Measurements from ENCODE around the gene CCDC197.

Gene CCDC197

DNA sequence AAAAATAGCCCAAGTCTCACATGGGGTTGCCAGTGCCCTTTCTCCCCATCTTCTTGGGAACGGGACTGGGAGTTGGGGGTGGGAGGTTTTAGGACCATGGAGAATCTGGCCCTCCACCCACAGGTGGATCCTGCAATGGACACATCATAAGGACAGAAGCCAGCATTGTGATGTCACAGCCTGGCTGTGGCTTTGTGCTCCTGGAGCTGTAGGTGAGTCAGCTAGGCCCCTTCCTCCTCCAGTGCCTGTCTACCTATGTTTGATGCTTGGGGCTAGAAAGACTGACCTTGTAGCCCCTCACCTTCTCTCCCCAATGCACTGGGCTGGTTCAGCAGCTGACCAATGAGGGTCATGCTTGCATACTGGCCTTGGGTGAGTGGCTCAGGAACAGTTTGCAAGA lies at the start of gene CCDC197:
Gene CCDC197, plus strand, starts transcription at position 220 of the 400 bp plus-strand sequence. CDS start 831 bp downstream, outside the sequence.
- no peak for DNase-seq (ENCODE audit: low read depth)

DNA sequence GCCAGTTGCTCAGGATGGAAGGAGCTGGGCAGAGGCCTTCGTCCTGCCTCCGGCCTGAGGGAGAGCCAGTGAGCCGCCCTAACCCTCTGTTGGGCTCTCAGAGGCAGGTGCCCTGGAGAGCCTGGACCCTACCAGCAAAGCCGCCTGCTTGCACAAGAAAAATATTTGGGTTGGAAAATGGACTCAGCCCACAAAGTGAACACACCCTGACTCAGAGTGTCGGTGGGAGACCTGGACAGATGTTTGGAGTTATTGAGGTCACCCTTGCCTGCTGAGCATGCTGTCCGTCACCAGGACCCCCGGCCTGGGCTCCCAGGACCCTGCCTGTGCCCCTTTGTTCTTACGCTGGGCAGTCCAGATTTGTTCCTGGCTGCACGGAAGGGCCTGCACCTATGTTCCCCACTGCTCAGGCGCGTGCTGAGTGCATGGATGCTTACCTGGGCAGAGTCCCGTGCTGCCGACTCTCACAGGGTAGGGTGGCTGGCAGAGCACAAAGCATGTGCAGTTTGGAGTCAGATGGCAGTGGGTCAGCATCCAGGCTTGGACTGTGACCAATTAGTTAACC lies 47.5 kb upstream of the CCDC197 start:
- no peak for DNase-seq (ENCODE audit: low read depth)

DNA sequence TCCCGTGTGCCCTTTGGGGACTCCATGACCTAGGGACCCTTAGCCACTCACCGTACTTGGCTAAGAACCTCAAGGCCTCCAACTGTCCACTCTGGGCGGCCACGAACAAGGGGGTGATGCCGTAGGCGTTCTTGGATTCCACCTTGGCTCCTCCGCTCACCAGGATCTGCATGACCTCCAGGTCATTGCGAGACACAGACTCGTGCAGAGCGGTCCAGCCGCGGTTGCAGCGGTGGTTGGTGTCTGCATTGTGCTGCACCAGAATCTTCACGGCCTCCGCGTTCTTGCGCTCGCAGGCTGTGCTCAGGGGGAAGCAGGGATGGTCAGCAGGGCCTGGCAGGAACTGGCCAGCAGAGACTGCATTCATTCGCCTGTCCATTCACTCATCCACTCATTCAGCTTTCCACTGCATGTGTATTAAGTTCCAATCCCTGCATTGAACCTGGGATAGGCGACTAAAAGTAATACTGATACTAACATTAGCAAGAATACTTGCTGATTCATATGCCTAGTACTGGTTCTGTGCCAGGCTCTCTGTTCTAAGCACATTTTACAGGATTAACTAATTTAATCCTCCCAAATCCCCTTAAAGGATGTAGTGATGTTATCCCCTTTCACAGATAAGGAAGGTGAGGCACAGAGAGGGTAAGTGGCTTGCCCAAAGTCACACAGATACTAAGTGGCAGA lies 46.0 kb upstream of the CCDC197 start:
- no peak for DNase-seq (ENCODE audit: low read depth)

DNA sequence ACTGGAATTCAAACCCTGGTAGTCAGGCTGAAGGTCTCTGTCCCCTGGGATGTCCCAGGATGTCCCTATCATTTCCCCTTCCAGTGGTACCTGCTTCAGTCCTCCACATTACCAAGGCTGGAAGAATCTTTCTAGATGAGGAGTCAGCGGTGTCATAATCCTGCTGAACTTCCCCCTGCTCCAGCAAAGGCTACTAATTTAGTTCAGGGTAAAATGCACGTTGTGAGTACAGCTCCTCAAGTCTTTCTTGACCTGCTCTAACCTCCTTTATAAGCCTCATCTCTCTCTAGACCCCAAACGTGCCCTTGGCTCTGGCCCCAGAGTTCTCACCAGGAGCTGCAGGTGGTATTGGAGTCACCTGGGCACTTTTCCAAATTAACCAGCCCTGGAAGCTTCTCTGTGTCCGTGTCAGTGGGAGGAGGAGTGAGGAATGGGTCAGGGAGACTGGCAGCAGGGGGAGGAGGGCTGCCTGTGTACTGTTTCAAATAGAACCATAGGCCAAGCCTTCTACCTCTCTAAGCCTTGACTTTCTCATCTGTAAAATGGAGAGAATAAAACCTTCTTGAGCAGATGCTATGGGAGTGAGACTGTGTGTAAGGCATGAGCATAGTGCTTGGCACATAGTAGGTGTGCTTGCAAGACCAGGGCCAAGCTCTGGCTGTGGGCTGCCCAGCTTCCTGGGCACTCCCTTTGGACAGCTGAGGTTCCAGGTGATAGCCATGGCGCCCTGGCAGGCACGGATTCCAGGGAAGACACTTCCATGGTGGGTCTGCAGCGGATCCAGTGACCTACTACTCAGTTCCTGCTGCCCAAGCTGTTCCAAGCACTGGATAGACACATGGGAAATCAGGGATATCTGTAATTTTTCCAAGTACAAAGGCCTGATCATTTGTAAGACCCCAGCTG lies 45.2 kb upstream of the CCDC197 start:
- no peak for DNase-seq (ENCODE audit: low read depth)

DNA sequence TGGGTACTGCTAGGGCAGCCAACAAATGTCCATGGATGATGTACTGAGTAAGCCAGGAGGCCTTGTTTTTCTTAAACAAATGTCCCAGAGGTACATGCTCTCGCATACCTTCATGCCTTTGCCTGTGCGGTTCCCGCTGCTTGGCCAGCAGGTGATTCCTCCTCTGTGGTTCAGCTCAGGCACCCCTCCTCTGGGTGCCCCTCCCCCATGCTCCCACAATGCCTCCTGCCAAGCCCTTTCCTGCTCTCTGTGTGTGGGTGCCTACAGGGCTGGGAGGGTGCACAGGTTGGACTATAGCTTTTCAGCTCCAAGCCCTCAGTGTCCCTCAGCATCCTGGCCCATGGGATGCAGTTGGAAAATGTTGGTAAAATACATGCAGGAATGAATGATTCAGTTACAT lies 44.3 kb upstream of the CCDC197 start:
- no peak for DNase-seq (ENCODE audit: low read depth)

DNA sequence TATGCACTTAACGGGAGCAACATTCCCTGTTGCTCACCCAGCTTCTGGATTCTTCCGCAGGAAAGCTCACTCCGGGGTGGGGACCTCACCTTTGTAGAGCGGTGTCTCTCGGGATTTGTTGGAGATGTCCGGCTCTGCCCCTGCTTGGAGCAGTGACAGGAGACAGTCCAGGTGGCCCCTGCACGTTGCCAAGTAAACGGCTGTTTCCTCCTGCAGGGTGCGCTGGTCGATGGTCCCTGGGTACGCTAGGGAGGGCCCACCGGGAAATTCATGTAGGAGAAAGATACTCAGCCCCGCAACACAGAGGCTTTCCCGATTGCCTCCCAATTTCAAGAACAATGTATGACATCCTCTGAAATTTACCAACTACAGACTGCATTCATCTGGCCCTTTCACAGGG lies 43.8 kb upstream of the CCDC197 start:
- DNase-seq (ENCODE audit: low read depth): no peak

DNA sequence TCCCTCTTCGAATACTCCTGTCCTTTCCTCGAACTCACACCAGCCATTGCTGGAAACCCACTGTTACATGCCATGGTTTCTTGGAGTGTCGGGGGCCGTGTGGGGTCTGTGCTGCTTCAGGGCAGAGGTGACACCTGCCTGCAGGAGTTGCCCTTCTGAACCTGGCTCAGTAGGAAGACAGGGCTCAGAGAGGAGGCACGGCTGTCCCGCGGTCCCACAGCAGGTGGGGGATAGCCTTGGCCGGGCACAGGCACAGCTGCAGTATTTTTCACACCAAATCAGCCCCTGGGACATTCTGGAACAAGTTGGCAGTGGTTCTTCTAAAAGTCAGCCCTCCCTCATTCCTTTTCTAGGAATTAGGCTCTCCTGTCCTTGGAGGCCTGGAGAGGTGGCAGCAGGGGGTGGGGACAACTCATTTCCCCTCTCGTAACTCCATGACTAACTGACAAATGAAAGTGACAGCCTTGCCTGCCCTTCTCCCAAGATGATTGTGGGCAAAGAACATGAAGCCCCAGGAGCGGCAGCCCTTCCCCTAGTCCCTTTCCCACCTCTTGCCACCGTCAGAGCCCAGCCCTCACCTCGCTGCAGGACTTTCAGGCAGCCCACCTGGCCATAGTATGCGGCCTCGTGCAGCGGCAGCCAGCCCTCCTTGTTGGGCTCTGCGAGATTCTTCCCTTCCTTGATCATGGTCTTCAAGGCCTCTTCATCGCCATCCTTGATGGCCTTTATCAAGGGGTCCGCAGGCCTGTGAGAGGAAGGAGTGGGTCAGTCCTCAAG lies 43.2 kb upstream of the CCDC197 start:
- DNase-seq (ENCODE audit: low read depth): no peak

DNA sequence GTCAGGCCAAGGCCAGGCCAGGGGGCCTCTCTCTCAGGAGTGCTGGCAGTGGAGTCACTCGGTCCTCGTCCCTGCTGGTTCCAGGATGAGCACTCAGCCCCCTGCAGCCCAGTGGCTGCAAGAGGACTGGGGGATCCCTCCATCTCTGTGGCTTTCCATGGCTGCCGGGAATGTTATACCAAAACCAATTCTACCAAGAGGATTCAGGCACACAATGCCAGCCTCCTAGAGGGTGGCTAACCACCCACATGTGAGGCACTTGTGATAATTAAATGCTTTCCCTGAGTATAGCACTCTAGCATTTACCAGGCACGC lies 42.6 kb upstream of the CCDC197 start:
- no peak for DNase-seq (ENCODE audit: low read depth)

DNA sequence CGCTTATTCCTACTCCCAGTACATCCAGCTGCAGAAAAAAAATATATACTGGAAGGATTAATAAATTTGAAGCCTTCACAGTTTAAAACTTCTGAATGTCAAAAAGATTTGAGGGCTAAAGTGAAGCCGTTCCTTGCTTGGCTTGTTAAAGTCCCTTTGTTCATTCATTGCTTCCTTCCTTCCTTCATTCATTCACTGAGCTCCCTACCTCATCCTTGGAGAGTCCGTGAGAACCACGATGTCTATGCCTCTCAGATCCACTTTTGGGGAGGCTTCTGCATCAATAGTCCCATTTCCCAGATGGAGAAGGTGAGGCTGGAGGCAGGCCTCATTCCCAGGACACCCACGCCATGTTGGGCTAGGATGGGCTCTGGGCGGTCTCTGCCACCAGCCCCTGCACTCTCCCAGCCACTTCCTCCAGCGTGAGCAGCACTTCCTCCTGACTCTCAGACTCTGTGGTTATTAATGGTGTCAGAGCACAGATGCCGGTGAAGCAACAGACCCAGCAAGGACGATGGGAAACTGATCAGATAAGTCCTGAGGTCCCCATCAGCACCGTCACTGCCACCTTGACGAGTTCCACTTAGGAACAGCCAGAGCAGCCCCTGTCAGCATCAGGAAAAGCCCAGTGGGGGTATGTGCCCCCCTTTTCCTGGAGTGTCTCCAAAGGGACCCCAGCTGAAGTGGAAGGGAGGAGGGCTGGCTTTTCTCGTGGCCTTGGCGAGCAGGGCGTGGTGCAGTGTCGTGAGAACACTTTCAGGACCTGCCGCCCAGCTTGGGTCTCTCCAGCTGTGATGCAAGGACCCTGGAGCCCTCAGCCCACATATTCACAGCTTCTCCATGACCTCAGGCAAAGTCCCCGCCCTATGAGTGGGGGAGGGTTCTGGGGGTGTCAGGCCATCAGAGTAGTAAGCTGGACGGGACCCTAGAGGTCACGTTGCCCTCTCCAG lies 41.9 kb upstream of the CCDC197 start:
- DNase-seq (ENCODE audit: low read depth): no peak

DNA sequence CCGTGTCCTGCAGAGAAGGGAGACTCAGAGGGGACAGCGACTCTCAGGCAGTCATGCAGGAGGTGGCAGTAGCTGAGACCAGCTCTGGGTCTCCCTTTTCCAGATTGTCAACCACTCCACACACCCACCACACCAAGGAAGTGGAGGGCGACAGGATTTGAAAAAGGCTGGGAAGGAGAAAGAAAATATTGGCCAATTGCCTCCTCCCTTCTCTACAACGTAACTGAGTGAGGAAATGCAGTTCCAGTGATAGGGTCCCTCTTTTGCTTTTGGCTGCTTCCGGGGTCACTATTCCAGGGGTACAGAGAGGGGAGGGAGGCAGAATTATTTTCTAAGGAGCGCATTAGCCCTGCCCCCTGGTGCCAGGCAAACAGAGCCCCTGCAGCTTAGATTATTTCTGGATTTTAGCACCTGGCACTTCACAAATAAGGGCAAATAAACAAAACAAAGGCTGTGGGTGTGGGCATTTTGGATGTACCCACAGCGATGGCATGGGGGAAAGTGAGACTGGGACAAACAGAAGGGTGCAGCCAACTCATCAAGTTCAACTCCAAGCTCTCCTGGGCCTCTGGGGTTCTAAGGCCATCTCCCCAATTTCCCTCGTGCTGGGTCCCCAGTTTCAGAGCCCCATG lies 41.1 kb upstream of the CCDC197 start:
- DNase-seq (ENCODE audit: low read depth): no peak

DNA sequence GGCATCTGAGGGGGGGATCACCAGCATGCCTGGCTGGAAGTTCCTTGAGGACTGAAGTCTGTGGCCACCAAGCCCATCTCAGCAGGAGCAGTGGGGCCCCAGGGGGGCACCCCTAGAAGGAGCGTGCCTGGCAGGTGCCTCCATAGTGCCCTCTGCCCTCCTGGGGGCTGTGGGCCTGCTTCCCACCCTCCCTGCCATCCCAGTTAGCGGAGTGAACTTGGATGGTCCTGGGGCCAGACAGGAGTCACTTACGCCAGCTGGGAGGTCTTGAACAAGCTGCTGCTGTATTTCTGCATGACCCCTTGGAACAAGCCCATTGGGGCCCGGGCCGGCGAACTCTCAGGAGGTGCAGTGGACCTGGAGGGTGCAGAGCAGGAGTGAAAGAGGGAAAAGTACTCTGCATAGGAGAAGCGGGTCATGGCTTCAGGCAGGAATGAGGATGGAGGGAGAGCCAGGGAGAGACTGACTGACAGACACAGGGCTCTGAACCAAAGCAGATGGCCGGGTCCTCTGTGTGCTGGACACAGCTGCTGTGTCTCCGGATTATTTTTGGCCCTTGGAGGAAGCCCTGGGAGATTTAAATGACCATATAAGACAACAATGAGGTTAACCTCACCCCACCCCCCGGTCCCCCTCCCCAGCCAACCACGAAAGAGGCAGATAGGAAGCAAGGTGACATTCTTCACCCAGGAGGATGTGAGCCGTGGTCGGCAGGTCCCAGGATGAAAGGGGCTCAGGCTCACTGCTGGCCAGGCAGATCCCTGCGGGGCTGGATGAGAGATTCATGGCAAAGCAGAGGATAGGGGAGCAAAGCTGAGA lies 40.4 kb upstream of the CCDC197 start:
- DNase-seq (ENCODE audit: low read depth): no peak

DNA sequence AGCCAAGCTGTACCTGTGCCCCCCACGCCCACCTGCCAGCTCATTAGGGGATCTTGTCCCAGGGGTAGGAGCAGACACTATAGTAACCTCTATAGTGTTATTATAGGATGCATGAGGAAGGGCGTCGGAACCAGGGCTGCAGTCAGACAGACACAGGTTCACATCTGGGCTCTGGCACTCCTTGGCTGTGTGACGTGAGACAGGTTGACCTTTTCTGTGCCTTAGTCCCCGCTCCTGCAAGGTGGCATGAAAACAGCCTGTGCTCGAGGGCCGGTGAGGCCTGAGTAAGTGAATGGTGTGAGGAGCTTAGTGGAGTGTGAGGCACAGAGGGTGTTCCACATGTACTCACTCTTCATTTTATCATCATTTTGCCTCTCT lies 39.8 kb upstream of the CCDC197 start:
- DNase-seq (ENCODE audit: low read depth): no peak

DNA sequence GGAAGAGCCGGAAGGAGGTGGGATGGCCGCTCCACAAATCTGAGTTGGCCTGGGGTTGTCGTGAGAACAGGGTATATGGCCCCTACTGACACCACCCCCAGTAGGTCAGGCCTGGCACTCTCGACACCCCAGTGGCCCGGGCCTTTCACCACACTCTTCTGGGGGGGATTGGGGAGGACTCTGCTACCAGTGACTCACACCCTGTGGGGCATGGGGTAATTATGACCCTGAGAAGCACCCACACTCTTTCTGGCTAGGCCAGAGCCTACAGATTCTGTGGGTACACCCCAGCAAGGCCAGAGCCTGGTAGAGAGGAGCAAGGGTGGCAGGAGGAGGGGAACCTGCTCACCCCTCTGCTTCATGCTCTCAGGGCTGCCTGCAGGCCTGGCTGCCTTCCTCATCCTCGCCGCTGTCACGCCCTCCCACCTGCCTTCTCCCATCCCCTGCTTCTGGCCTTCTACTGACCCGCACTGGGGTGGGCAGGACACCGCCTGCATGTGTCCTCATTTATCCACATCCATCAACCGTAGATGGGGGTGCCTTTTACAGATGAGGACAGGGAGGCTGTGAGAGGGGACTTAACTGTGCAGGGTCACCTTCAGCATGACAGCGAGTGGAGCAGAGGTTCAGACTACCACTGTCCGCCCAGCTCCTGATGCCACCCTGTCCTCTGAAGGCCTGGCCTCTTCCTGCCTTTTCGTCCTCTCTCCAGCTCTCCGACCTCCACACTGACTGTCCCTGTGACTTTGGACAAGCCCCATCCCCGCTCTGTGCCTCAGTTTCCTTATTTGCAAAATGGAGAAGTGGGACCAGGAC lies 39.1 kb upstream of the CCDC197 start:
- DNase-seq (ENCODE audit: low read depth): no peak

DNA sequence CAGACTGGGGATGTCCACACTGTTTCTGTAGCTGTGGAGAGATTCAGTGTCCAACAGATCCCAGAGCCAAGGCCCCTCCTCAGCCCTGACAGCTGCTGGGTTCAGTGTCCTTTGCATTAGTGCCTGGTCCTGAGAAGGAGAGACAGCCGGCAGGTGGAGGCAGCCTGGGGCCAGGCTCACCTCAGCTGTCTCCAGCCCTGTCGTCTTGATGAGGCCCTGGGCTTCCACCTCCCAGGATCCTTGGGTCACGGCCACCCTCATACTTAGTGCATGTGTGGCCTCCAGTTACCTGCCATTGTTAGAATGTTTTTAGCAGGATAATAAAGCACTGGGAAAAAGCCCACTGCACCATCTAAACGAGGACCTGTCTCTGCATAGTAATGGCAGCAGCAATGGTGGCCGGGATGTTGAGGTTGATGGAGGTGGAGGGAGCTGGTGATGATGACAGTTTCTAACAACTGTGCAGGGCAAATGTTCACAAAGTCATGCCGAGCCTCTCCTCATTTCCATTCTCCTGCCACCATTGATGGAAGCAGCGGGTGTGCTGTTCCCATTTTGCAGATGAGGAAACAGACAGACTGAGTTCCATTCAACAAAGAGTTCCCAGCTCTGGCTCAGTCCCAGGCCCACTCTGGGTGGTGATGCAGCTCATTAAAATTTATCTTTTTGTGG lies 38.4 kb upstream of the CCDC197 start:
- DNase-seq (ENCODE audit: low read depth): no peak

DNA sequence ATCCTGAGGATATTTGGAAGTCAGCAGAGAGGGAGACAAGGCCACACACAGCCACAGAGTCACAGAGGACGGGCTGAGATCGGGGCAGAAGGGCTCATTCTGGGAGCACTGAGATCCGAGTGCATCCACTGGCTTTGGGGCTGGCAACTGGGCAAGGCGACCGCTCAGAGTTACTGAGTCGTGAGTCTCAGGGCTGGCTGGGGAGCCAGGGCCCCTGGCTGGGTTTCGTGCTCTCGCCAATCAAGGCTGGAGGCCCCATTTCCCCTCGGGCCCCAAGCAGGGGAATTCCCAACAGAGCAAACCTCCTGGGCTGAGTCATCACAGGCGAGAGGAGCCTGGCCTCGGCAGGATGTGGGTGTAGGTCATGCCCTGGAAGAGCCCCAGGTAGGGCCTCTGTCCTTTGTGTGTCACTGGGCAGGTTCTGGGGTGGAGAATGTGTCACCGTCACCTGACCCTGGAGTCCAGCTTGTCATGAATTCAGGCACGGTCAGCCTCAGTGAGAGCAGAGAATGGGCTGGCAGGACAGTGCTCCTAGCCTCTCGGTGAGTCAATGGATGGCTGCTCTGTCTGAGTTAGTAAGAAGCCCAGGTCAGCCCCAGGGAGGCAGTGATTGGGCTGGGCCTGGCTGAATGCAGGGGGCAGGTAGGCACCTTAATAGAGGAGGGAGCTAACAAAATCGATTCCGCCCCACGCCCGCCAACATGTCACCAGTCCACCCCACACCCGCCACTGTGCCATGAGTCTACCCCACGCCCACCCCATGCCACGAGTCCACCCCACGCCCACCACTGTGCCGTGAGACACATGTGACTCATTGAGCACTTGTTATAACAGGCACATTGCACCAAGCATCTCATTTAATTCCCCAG lies 37.6 kb upstream of the CCDC197 start:
- peak; percentile 88 for DNase-seq (ENCODE audit: low read depth)

DNA sequence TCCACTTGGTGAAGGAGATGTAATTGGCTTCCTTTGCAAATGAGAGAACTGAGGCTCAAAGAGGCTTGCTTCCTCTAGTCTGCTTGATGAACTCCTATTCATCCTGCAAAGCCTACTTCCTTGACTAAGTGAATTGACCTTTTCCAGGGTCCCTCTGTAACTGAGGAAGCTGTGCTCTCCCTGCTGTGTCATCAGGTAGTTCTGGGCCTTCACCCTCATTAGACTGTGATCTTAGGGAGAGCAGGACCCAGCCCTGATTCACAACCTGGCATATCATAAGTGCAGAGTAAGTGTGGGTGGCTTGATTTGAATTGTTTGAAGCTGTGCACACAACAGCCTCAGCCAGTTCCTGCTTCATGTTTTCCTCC lies 37.0 kb upstream of the CCDC197 start:
- DNase-seq (ENCODE audit: low read depth): no peak

DNA sequence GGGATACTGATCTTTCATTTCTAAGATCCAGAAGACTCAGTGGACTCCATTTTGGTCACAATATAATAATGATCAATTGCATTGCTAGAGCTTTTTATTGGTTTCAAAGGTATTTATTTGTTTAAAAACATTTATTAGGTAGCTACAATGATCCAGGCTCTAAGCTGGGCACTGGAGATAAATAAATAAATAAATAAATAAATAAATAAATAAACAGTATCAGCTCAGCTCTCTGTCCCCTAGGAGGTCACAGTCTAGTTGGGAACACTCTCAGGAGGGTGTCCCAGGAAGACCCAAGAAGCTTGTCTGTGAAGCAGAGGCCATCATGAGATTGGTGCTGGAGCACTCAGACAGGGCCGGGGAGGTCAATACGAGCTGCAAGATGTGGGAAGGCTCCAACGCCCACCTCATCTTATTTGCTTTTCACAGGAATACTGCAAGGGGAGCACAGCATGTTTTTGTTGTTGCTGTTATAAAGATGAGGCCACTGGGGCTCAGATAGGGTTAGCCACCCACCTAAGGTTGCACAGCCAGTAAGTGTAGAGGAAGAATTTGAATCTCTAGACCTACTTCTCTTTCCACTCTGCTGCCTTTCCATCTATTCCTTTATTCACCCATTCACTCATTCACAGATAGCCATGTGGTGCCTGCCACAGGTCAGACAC lies 36.2 kb upstream of the CCDC197 start:
- no peak for DNase-seq (ENCODE audit: low read depth)
